Lower leg skin (tissue), 3 donors: Measurements from ENCODE around the gene ZNF92.

ENCODE experiments used
- POLR2A ChIP-seq, 2 donors: fragments of 450-650 bp; IDR thresholded peaks; one replicate each; pipeline ENCODE4 v1.6.1; 2016 to 2017; ENCODE audit warnings: antibody characterized with exemption in 2 of 2, mild to moderate bottlenecking in 1 of 2, moderate library complexity in 1 of 2
- TF ChIP-seq, protein P1 (sequence below), 3 donors: fragments of 450-650 bp; IDR thresholded peaks; one replicate each; pipeline ENCODE4 v1.5.1; 2016; ENCODE audit warnings: antibody characterized with exemption in 3 of 3, mild to moderate bottlenecking in 3 of 3, moderate library complexity in 2 of 3

DNA sequence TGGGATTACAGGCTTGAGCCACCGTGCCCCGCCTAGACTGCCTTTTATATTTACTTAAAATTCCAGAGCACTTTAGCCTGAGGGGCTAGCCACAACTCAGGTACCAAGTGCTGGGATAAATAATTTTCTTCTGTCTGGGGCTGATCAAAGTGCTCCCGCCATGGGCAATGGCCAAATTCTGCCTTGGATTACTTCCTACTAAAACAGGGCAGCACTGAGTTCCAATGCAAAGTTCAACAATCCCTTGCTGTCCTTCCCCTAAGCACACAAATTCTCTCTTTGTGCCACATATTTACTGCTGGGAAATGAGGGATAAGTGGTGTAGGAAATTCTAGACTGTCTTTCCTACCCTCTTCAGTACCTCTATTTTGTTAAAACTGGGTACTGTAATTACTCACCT lies 34.4 kb upstream of the ZNF92 start:
- TF ChIP-seq, protein P1, sequence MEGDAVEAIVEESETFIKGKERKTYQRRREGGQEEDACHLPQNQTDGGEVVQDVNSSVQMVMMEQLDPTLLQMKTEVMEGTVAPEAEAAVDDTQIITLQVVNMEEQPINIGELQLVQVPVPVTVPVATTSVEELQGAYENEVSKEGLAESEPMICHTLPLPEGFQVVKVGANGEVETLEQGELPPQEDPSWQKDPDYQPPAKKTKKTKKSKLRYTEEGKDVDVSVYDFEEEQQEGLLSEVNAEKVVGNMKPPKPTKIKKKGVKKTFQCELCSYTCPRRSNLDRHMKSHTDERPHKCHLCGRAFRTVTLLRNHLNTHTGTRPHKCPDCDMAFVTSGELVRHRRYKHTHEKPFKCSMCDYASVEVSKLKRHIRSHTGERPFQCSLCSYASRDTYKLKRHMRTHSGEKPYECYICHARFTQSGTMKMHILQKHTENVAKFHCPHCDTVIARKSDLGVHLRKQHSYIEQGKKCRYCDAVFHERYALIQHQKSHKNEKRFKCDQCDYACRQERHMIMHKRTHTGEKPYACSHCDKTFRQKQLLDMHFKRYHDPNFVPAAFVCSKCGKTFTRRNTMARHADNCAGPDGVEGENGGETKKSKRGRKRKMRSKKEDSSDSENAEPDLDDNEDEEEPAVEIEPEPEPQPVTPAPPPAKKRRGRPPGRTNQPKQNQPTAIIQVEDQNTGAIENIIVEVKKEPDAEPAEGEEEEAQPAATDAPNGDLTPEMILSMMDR (IDR thresholded peaks at IDR 0.05) = no peak
- no peak for TF ChIP-seq POLR2A (IDR thresholded peaks at IDR 0.05)
